Measurements from ENCODE around the gene CDK9.

CDK9 gene

GRCh38 chr9:127802576-127803443, 17.0 kb downstream of the CDK9 start, which contains the start of gene FPGS:
TSS of gene FPGS (plus strand) at chr9:127802882. CDS start at chr9:127802925, 43 bp downstream.
- DNase-seq (ENCODE audit: low read depth in 1 of 2, low spot score in 1 of 2) = peak; percentile 63 to 78

GRCh38 chr9:127803507-127804352, 17.9 kb downstream of the CDK9 start:
- no peak for DNase-seq (ENCODE audit: low read depth in 1 of 2, low spot score in 1 of 2)

- no peak for DNase-seq (ENCODE audit: low read depth in 1 of 2, low spot score in 1 of 2)
These were observed 19.8 kb downstream of the CDK9 start for GRCh38 chr9:127805620-127806019.

- no peak for DNase-seq (ENCODE audit: low read depth in 1 of 2, low spot score in 1 of 2)
These were observed 21.0 kb downstream of the CDK9 start for GRCh38 chr9:127806871-127807270.

- DNase-seq (ENCODE audit: low read depth in 1 of 2, low spot score in 1 of 2) = no peak
These were observed 22.6 kb downstream of the CDK9 start for GRCh38 chr9:127808347-127809001.

GRCh38 chr9:127809002-127809539, 23.2 kb downstream of the CDK9 start:
- no peak for DNase-seq (ENCODE audit: low read depth in 1 of 2, low spot score in 1 of 2)

GRCh38 chr9:127809540-127810377, 23.9 kb downstream of the CDK9 start:
- no peak for DNase-seq (ENCODE audit: low read depth in 1 of 2, low spot score in 1 of 2)

- no peak for DNase-seq (ENCODE audit: low read depth in 1 of 2, low spot score in 1 of 2)
These were observed 24.7 kb downstream of the CDK9 start for GRCh38 chr9:127810378-127811187.

- DNase-seq (ENCODE audit: low read depth in 1 of 2, low spot score in 1 of 2) = no peak
These were observed 26.2 kb downstream of the CDK9 start for GRCh38 chr9:127812011-127812410.

GRCh38 chr9:127812936-127813675, 27.3 kb downstream of the CDK9 start:
- no peak for DNase-seq (ENCODE audit: low read depth in 1 of 2, low spot score in 1 of 2)

GRCh38 chr9:127813686-127814226, 27.9 kb downstream of the CDK9 start:
- no peak for DNase-seq (ENCODE audit: low read depth in 1 of 2, low spot score in 1 of 2)

- DNase-seq (ENCODE audit: low read depth in 1 of 2, low spot score in 1 of 2) = no peak
These were observed 29.0 kb downstream of the CDK9 start for GRCh38 chr9:127814619-127815511.

- no peak for DNase-seq (ENCODE audit: low read depth in 1 of 2, low spot score in 1 of 2)
These were observed 29.9 kb downstream of the CDK9 start for GRCh38 chr9:127815512-127816361.

- no peak for DNase-seq (ENCODE audit: low read depth in 1 of 2, low spot score in 1 of 2)
These were observed 30.5 kb downstream of the CDK9 start for GRCh38 chr9:127816362-127816725.

GRCh38 chr9:127816728-127817127, 30.9 kb downstream of the CDK9 start:
- DNase-seq (ENCODE audit: low read depth in 1 of 2, low spot score in 1 of 2) = no peak

GRCh38 chr9:127817881-127818434, 32.1 kb downstream of the CDK9 start:
- DNase-seq (ENCODE audit: low read depth in 1 of 2, low spot score in 1 of 2) = no peak
